Muscle layer of colon (tissue), 2 donors: ENCODE measurements around the gene CFAP119.

Experiments used
- H3K27ac ChIP-seq: one replicate; pipeline ENCODE4 v1.7.0; 2013; ENCODE audit warnings: low read depth, mild to moderate bottlenecking, low read length, moderate library complexity
- H3K27me3 ChIP-seq, 2 donors: one replicate each; pipeline ENCODE4 v1.7.0; 2013; ENCODE audit warnings: low read length in 2 of 2, mild to moderate bottlenecking in 2 of 2; ENCODE audit not compliant: insufficient read depth in 2 of 2, control insufficient read depth in 1 of 2
- H3K36me3 ChIP-seq: one replicate; pipeline ENCODE4 v1.7.0; 2013; ENCODE audit warnings: mild to moderate bottlenecking, low read length; ENCODE audit not compliant: insufficient read depth
- H3K4me1 ChIP-seq: one replicate; pipeline ENCODE4 v1.7.0; 2013; ENCODE audit warnings: mild to moderate bottlenecking, low read length; ENCODE audit not compliant: insufficient read depth
- H3K4me3 ChIP-seq, 2 donors: one replicate each; pipeline ENCODE4 v1.7.0; 2013; ENCODE audit warnings: low read length in 2 of 2, low read depth in 1 of 2, mild to moderate bottlenecking in 1 of 2, moderate library complexity in 1 of 2
- H3K9ac ChIP-seq: one replicate; pipeline ENCODE4 v1.7.0; 2013; ENCODE audit warnings: low read length
- H3K9me3 ChIP-seq: one replicate; pipeline ENCODE4 v1.7.0; 2013; ENCODE audit warnings: mild to moderate bottlenecking, low read length
- donor health status: abdominal sarcoma.
- donor health status: Adenocarcinoma of cecum.

CFAP119 gene

DNA sequence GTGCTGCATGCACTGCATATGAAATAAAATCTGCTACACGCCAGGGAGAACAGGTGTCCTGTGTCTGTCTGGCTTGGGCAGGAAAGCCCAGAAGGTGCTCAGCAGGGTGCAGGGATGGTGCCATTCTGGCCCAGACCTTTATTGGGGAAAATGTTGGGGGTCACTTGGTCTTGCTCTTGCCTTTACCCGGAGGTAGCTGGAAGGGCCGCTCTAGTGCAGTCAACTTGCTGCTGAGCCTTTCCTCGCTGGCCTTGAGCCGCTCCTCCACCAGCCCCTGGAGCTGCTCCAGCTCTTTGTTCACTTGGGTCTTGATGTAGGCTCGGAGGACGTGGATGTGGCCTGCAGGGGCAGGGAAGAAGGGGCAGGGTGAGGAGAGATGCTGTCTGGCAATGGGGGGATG is 4.5 kb downstream of the CFAP119 start:
- Histone ChIP-seq H3K9ac (no peak overlapping the region), H3K27me3 (no peaks in the 10 kb centered on the region), H3K4me3 (no peak overlapping the region), H3K9me3 (no peaks in the 10 kb centered on the region), H3K36me3 (peaks cover 5% of the 10 kb centered on the region), H3K4me1 (peaks cover 6% of the 10 kb centered on the region), H3K27ac (no peak overlapping the region)

DNA sequence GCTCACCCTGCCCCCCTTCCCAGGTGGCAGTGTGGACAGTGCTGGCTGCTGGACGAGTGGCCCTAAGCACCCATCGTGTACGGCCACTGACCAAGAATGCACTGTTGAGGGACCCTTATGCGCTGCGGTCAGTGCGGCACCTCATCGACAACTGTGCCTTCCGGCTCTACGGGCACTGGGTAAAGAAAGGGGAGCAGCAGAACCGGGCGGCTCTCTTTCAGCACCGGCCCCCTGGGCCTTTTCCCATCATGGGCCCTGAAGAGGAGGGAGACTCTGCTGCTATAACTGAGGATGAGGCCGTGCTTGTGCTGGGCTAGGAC is 5.1 kb downstream of the CFAP119 start:
- Histone ChIP-seq H3K9ac (no peak overlapping the region), H3K27me3 (no peaks in the 10 kb centered on the region), H3K9me3 (no peaks in the 10 kb centered on the region), H3K36me3 (peaks cover 5% of the 10 kb centered on the region), H3K4me1 (peaks cover 6% of the 10 kb centered on the region), H3K4me3 (no peak overlapping the region), H3K27ac (no peak overlapping the region)

GRCh38 chr16:30755955-30756780 is 5.7 kb downstream of the CFAP119 start:
- Histone ChIP-seq H3K9me3 (no peaks in the 10 kb centered on the region), H3K9ac (no peak overlapping the region), H3K4me3 (no peak overlapping the region), H3K27ac (no peak overlapping the region), H3K36me3 (peaks cover 11% of the 10 kb centered on the region), H3K27me3 (no peaks in the 10 kb centered on the region), H3K4me1 (peaks cover 5% of the 10 kb centered on the region)

- no peaks in the 10 kb centered on the region for H3K4me1 ChIP-seq
- H3K27me3 ChIP-seq: no peaks in the 10 kb centered on the region
- H3K36me3 ChIP-seq: peaks cover 19% of the 10 kb centered on the region
- H3K9me3 ChIP-seq: no peaks in the 10 kb centered on the region
- no peak overlapping the region for H3K9ac ChIP-seq
- no peak overlapping the region for H3K27ac ChIP-seq
- H3K4me3 ChIP-seq: no peak overlapping the region
Measured at GRCh38 chr16:30753596-30753995, 8.3 kb downstream of the CFAP119 start.

DNA sequence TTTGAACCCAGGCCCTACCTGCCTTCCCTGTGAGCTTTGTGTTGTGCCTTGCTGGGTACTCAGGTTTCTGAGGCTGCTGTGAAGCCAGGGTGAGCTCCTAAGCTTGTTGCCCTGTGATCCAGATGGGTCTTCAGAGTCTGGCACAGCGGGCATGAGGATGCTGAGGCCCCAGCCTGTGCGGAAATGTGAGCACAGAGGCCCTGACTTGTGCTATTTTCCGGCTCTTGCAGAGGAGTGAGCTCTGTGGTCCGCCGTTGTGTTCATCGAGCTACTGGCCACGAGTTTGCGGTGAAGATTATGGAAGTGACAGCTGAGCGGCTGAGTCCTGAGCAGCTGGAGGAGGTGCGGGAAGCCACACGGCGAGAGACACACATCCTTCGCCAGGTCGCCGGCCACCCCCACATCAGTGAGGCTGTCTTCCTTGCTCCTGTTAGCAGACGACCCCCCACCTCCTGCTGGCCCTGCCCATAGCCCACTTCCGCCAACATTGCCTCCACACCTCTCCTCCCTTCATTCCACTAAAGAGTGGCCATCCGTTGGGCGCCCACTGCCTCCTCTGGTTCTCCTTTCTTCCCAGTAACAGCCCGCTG is 10.9 kb downstream of the CFAP119 start:
- Histone ChIP-seq H3K9me3 (no peaks in the 10 kb centered on the region), H3K4me3 (no peak overlapping the region), H3K4me1 (peaks cover 7% of the 10 kb centered on the region), H3K9ac (no peak overlapping the region), H3K36me3 (peaks cover 19% of the 10 kb centered on the region), H3K27me3 (no peaks in the 10 kb centered on the region), H3K27ac (no peak overlapping the region)

GRCh38 chr16:30750201-30750600 is 11.7 kb downstream of the CFAP119 start:
- Histone ChIP-seq H3K4me3 (no peak overlapping the region), H3K27me3 (no peaks in the 10 kb centered on the region), H3K9me3 (no peaks in the 10 kb centered on the region), H3K36me3 (peaks cover 22% of the 10 kb centered on the region), H3K27ac (no peak overlapping the region), H3K4me1 (peaks cover 7% of the 10 kb centered on the region), H3K9ac (no peak overlapping the region)

GRCh38 chr16:30748634-30749445 is 13.0 kb downstream of the CFAP119 start:
- H3K4me1 ChIP-seq: peaks cover 7% of the 10 kb centered on the region
- H3K4me3 ChIP-seq: peak overlapping the region; percentile 71 to 98
- peaks cover 25% of the 10 kb centered on the region for H3K36me3 ChIP-seq
- H3K9ac ChIP-seq: no peak overlapping the region
- no peaks in the 10 kb centered on the region for H3K9me3 ChIP-seq
- peak overlapping the region; percentile 52 for H3K27ac ChIP-seq
- no peaks in the 10 kb centered on the region for H3K27me3 ChIP-seq

- H3K27me3 ChIP-seq: no peaks in the 10 kb centered on the region
- H3K27ac ChIP-seq: peak within 1 kb of the TSS; percentile 81
- peaks cover 7% of the 10 kb centered on the region for H3K4me1 ChIP-seq
- peak within 1 kb of the TSS; percentile 71 to 98 for H3K4me3 ChIP-seq
- no peak within 1 kb of the TSS for H3K9ac ChIP-seq
- no peaks in the 10 kb centered on the region for H3K9me3 ChIP-seq
- peaks cover 21% of the 10 kb centered on the region for H3K36me3 ChIP-seq
Measured at GRCh38 chr16:30747799-30748633, 13.8 kb downstream of the CFAP119 start, which contains the start of gene PHKG2. Gene PHKG2 (plus strand): TSS chr16:30748425. CDS start chr16:30748821, 396 bp downstream.

- Histone ChIP-seq H3K9ac (no peak overlapping the region), H3K4me3 (peak overlapping the region; percentile 52 to 98), H3K36me3 (peaks cover 23% of the 10 kb centered on the region), H3K9me3 (no peaks in the 10 kb centered on the region), H3K27me3 (no peaks in the 10 kb centered on the region), H3K4me1 (peaks cover 7% of the 10 kb centered on the region), H3K27ac (peak overlapping the region; percentile 81)
Measured at GRCh38 chr16:30747331-30747730, 14.5 kb downstream of the CFAP119 start.

DNA sequence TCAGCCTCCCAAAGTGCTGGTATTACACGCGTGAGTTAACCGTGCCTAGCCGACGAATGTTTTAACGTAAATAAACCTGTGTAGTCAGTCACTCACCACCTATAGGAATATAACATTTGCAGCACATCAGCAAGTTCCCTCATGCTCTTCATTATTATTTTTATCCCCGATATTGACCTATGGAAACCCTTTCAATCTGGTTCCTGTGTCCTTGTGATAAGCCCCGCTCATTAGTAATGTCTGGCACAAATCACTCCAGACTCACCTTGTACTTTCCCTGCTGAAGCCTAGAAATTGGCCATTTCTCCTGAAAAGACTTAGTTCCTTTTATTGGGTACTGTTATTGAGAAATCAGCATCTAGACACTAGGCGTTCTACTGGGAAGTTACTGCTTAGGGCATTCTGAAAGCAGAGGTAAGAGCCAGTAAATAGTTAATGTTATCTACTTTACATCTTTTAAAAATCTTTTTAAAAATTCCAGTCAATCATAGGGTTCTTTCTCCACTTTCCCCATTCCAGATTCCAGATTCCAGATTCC is 15.2 kb downstream of the CFAP119 start:
- no peak overlapping the region for H3K27ac ChIP-seq
- peaks cover 28% of the 10 kb centered on the region for H3K36me3 ChIP-seq
- H3K27me3 ChIP-seq: no peaks in the 10 kb centered on the region
- H3K9me3 ChIP-seq: no peaks in the 10 kb centered on the region
- no peak overlapping the region for H3K9ac ChIP-seq
- peaks cover 12% of the 10 kb centered on the region for H3K4me1 ChIP-seq
- H3K4me3 ChIP-seq: no peak overlapping the region
